Ammon's horn (tissue), 1 donor: ENCODE measurements around the gene MYL12A.
"Not testable (repeated sequence)": the region's sequence is repeated elsewhere in the genome, so short reads cannot be mapped to it uniquely, and the experiment has no call there.

Experiments
- DNase-seq: peaks from one replicate; pipeline ENCODE4 v3.0.0-alpha.2; 2016; ENCODE audit warnings: low spot score

The MYL12A gene

DNA sequence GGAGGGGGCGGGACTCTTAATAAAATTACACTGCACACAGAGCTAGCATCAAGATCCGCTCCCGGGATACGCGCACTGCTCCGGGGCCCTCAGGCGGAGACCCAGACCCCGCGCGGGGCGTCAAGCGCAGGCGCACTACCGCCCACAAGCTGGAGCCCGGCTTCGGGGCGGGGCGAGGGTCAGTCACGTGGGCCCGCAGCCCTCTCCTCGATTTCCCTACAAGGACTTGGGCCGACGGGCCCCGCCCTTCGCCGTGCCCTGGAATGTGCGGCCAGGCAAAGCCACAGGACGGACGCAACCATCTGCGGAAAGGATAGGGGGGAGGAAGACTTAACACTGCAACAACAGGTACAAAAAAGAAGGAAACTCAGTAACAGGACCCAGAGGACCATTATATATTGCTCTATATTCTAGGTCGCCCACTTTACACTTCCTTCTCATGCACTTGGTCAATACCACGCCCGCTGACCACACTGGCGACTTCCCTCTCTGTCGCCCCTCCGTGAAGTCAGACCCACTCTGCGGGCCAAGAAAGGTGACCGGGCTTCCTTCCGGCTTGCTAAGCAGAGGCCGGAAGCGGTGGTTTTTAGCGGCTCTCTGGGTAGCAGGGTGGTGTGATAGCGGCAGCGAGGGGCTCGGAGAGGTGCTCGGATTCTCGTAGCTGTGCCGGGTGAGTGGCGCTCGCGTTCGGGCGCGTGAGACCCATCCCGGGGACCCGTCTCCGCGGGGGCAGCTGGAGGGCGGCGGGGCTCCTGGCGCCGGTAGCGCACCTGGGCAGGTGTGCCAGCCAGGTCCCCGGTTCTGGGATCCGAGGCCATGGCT is at the start of gene MYL12A:
Gene MYL12A (plus strand): TSS at position 562 of the 822 bp plus-strand sequence. CDS start 5,447 bp downstream, outside the sequence.
- DNase-seq, result peak; percentile 96

DNA sequence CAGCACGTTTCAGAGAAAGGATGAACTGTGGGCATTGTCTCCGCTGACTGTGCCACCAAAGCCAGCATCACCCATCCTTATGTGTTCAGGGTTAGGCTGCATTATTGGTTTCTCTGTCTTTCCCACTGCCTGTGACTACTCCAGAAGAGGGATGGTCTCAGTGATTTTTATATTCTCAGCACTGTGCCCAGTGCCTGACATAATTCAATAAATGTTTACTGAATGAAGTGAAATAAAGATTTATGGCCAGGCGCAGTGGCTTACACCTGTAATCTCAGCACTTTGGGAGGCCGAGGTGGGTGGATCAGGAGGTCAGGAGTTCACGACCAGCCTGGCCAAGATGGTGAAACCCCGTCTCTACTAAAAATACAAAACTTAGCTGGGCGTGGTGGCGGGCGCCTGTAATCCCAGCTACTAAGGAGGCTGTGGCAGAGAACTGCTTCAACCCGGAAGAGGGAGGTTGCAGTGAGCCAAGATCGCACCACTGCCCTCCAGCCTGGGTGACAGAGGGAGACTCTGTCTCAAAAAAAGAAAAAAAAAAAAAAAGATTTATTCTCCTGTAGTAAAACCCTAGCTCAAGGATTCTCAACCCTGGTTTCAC is 49.2 kb upstream of the MYL12A start:
- DNase-seq, result not testable (repeated sequence)

DNA sequence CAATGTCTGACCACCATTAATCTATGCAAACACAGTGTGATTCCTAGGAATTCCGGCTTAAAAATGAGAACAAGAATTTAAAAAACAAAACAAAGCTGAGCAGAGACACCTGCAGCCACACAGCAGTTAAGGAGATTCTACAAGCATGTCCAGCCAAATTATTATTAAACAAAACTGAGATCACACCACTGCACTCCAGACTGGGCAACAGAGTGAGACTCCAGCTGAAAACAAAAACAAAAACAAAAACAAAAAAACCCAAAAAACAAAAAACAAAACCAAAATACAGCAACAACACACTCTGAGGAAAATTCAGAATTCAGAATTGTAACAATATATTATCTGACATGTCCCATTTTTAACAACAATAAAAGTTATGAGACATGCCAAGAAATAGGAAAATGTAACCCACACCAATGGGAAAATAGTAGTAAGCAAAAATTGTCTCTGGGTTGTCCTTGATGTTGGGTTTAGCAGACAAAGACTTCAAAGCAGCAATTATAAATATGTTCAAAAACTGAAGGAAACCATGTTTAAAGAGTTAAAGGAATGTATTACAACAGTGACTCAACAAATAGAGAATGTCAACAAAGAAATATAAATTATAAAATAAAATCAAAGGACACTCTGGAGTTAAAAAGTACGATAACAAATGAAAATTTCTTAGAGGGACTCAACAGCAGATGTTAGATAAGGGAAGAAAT is 47.5 kb upstream of the MYL12A start:
- DNase-seq, result no peak

DNA sequence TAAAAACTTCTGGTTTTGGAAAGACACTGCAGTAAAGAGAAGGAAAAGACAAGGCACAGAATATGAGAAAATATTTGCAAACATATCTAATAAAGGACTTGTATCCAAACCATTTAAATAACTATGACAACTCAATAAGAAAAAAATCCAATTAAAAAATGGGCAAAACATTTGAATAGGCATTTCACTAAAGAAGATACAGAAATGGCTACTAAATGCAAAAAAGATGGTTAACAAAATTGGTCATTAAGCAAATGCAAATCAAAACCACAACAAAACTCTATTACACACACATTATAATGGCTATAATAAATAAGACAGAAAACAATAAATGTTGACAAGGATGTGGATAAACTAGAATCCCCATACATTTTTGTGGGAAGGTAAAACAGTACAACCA is 42.4 kb upstream of the MYL12A start:
- no peak for DNase-seq

DNA sequence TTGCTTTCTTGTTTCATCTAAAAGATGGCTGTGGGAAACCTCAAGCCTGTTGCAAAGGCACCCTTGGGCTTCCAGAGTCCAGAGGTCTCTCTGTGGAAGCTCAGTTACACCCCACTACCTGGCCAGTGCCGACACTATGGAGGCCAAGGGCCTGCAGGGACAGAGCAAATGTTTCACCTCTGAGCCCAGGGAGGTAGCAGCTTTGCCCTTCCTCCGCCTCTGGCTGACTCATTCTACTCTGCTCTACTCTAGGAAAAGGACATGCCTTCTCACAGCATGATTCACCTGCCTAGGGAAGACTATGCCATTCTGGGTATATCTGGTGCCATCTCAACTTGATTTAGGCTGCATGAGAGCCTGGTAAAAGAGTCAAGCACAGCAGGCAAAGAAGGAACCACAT is 40.0 kb upstream of the MYL12A start:
- DNase-seq, result no peak

DNA sequence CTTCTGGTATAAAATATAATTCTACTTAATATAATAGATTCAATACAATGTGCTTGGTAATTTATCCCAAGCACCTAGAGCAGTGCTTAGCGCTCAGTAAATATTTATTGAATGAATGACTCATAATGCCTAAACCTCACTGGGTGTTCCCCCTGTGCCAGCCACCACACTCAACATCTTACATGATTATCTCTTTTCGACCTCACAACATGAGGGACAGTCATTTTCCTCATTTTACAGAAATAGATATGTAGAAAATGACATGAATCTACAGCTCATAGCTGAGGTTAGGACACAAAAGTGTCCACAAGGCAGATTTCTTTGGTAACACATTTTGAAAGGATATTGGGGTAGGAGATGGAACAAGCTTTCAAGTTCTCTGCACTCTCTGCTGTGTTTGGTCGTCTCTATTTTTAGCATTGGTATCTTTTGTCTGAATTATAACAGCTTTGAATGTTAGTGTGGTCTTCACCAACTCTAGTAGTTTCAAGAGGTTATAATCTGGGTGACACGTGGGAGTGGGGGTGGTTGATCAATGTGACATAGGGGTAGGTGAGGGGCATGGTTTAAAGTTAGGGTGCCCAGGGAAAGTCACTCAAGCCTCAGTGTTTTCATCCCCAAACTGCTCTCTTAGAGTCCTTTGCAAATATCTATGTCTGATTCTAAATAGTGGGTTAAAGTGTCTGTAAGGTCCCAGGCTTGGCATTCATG is 37.6 kb upstream of the MYL12A start:
- no peak for DNase-seq

DNA sequence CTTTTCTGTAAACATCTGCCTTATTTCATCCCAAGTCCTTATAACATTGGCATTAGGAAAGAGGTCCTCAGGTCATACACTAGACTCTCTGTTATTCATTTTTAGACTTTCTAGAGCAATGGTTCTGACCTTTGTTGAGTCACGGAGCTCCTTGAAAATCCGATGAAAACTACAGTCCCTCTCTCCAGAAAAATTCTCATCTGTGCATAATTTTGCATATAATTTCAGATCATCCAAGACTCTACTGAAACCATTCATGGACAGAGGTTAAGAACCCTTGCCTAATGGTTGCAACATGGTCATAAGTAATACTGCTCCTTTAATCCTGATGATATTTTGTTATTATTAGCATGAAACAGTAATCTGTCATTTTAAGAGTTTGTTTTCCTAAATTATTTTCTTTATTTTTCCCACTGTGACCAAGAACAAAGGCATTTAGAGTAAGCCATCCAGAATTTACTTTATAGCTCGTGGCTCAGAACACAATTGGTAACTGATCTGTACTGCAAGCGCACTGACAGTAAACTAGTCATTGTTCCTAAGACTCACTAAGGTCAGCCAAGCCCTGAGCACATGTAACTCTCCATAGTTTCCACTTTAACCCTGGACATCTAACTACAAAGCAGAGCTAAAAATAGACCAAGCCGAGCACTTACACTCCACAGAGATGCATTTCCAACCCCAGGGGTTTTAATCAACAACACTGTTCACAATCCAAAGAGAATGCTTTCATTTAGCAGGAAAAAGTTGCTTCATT is 36.2 kb upstream of the MYL12A start:
- DNase-seq, result no peak

DNA sequence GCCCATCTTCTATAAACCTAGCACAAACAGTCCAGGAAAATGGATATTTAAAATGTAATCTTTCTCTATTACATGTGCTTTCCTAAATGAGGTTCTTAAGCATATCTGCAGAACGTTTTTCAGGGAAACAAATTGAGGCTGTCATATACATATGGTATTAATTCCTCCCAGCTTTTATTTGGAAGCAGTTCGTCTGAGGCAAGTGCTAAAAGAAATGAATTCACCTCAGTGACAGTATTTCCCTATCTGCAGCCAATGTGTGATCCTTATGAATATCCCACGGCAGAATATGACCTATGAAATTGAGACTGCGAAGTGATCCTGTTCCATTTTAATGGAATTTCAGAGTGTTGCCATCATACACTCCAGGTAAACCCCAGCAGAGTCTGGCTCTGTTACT is 34.9 kb upstream of the MYL12A start:
- no peak for DNase-seq

DNA sequence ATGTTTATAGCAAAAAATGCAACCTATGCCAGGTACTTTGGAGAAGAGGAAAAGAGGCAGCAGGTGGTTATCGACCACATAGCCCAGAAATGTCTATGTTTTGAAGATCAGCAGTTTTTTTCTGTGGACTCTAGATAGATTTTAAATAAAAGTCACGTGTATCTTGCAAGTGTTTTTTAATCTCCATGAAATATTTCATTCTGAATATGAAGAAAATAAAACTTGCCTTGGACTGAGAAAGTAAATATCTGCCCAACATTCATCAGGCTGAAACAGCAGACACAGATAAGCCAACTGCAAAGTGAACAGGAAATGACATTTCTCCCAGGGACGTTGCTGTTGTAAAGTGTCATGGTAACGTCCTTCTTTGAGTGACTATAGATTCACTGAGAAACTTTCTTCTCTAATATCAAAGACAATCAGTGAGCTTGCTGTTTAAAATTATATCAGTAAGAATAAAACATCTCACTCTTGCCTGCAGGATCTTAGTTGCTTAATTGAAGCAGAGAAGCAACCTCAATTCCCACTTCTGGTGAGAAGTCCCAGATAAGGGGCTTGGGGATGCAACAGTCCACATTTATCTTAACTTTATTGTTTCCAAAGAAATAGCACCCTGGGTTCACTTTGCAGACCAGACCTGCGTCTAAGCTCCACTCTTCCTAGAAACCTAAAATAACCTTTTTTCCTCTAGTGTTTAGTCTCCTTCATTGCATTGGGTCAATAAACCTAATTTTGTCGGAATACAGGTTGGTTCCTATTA is 34.1 kb upstream of the MYL12A start:
- DNase-seq, result no peak

DNA sequence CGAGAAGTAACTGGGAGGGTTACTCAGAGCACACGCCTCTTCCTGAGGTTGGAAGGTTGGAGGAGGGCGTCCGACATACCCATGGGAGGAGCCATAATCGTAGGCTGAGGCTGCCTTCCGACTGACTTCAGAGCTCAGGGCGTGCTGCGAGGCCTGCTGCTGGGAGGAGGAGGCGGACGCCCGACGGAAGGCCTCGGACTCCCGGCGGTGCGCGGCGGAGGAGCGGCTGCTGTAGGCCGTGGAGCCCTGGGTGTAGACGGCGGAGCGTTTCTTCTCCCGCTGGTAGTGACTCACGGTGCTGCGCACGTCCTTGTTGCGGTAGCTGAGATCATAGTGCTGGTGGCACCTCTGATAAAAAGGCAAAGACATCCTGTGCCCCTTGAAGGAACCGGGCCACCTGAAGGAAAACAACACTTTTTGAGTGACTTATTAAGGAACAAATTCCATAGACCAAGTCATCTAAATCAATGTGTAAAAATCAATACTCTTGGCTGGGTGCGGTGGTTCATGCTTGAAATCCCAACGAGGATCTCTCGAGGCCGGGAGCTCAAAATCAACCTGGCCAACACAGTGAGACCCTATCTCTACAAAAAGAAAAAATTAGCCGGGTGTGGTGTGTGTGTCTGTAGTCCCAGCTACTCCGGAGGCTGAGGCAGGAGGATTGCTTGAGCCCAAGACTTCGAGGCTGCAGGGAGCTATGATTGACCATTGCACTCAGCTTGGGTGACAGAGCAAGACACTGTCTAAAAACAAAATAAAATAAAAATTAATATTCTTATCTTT is 32.6 kb upstream of the MYL12A start:
- no peak for DNase-seq

DNA sequence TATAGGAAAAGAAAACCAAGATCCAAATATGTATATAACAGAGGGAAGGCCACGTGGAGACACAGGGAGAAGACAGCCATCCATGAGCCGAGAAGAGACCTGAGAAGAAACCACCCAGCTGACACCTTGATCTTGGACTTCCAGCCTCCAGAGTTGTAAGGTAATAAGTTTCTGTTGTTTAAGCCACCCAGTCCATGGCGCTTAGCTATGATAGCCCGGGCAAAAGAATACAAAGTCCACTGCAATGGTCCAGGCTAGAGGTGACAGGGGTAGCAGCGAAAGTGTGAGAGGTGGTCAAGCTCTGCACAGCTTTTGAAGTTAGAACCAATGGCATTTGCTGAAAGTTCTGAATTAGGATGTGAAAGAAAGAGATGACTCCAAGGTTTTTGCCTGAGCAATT is 30.6 kb upstream of the MYL12A start:
- no peak for DNase-seq

DNA sequence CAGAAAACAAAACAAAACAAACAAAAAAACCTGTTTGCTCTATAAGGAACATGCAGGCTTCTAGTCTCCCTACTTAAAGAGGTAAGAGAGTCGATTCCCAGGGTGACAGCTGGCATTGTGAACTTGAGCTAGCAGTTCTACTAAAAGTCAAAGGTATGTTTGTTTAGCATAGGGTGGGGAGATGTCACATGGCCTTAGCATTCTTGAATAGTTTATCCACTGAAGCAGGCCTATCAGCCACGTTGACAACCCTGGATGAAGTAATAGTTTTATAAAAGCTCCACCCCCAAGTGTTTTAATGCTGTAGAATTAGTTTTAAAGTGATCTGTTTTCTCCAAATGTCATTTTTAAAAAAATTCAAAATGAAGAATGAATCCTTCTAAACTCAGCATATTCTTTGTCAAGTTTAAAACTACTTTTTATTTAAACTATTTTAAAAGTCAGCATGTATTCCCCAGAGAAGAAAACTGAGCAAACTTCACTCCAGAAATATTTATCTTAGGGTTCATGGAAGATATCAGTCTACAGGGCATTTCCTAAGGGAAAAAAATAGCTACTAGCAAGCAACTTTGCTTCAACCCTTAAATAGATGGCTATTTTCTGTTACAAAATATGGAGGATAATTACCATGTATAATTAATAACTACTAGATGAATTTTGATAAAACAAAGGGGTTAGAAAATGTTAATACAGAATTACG is 29.5 kb upstream of the MYL12A start:
- no peak for DNase-seq

DNA sequence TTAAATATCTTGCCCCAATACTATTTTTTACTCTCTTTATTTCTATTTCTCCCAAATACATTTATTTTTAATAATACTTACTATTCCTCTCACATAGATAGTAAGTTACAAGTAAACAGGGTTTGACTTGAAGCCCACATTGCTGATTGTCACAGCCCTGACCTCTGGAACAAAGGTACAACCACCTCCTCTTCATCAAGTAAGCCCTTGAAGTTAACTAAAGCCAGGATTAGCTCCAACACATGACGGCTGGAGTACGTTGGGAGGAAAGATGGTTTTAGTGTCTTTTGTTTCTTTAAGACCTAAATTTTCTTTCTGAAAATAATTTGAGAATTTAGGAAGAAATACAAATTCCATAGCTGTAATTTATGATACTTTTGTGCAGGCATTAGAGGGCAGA is 28.8 kb upstream of the MYL12A start:
- peak; percentile 14 for DNase-seq

DNA sequence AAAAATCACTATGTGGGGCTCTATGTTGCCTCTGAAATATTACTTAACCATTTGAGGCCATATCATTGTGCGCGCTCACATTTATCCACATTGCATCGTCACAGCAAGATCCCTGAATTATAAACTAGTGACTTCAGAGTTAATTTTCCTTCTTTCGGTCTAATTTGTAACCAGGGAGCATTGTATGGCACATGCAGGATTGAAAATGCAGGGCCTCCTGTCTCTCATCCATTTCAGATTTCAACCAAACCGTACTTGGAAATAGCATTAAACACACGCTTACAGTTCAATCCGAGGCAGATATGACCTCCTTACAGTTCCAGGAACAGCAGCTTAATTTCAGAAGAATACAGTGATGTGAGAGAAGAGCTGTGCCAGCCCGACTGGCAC is 28.4 kb upstream of the MYL12A start:
- DNase-seq, result peak; percentile 9

DNA sequence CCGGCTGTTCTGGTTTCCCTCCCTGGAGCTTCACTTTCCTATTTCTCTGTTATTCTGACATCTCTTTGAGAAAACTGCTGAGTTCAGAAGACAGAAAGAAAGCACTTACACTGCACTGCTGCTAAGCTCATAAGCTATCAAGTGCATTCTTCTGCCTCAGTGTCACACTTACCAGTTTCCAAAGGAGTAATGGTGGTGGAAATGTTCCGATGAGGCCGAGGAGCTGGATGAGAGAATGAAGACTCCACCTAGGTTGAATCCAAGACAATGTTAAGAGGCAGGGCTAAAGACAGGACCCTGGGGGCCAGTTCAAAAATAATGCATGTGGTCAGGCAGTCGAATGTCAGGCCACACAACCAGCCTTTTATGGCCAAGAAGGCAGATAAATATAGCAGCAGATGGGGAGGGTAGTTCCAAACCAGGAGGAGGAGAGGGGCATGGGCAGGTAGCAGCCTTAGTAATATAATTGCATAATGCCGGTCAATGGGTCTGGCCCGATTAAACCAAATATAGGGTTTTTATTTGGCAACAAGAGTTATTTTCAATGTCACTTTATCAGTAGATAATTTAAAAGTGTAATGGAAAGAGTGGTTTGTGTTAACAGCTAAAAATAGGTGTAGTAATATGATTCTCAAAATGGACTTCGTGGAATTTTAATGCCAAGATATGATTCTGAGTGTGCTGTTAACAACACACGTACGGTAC is 27.8 kb upstream of the MYL12A start, which contains the start of gene MYOM1:
Gene MYOM1 (minus strand): TSS at position 338 of the 705 bp plus-strand sequence. CDS start 4,745 bp downstream, outside the sequence.
- DNase-seq, result no peak

DNA sequence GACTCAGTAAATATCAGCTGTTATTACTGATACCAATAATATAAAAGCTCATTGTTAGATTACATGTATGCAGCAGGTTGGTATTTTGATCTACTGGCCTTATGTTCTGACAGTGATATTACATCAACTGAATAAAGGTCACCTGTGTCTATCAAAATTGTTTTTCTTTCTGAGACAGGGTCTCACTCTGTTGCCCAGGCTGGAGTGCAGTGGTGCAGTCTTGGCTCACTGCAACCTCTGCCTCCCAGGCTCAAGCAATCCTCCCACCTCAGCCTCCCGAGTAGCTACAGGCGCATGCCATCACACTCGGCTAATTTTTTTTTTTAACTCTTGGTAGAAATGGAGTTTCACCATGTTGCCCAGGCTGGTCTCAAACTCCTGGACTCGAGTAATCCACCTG is 26.7 kb upstream of the MYL12A start:
- DNase-seq, result not testable (repeated sequence)

DNA sequence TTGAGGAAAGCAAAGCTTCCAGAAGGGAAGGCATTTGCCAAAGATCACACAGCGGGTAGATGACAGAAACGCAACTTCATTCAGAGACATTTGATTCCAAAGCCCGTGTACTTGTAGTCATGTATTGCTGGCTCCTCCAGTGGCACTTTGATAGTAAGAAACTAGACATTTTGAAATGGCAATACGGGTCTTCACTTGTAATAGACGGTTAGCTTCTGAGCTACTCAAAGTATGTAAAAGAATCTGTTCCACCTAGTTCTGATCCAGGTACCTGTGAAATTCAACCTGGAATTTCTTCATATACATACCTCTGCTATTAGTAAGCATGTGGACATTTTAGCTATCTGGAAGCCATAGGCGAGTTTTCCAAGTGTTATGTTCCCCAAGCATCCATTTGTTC is 26.1 kb upstream of the MYL12A start:
- DNase-seq, result no peak

DNA sequence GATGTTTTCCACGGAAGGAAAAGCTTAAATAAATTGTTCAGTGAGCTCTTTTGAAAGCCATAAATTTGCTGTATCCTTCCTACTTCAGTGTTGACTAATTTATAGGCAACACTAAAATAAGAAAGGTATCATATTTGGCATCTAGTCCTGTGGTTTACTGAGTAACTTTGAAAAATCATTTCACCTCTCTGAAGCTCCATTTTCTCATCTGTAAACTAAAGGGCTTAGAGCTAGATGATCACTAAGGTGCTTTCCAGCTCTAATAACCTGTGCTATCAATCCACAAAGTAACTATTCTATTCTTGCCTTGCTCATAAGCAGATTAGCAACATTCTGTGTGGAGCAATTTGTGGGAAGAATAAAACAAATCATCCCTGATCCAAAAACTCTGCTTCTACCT is 24.2 kb upstream of the MYL12A start:
- DNase-seq, result no peak

DNA sequence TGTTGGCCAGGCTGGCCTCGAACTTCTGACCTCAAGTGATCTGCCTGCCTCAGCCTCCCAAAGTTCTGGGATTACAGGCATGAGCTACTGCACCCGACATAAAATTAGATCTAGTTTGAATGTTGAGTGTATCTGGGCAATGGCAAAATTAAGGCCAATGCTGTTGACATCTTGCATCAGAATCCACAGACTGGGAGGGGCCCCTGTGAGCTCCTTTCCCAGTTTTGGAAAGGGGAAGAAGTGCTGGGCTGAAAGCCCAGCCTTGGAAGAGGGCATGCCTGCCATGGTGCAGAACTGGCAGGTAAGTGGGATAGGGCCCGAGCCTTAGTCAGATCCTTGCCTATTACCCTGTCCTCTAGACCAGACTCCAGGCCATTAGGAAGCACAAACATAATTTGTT is 23.4 kb upstream of the MYL12A start:
- DNase-seq, result no peak
